IMR-90 (cell line): Measurements from ENCODE around the gene OFD1. TPM values are rescaled to one million over a fixed set of nuclear protein-coding genes. Genes with fewer than 3 reads are reported as not detected.

ENCODE experiments used
- ATAC-seq: fragments of 200-7000 bp; cut with Tn5 transposase; 2 replicates; pipeline ENCODE4 v1.9.1; 2020; ENCODE audit warnings: low read depth, mild to moderate bottlenecking, moderate library complexity
- BruUV-seq: library from RNA; stranded (reverse); fragments of 400-500 nt; replicated peaks from 2 replicates; lab custom pipeline; 2021; lab: Mats Ljungman, UMichigan
- CTCF ChIA-PET: fragments of 300-600 bp; formaldehyde crosslinking; extraction: SDS; loops from one replicate; lab custom pipeline; 2021; ENCODE audit warnings: antibody characterized with exemption; lab: Yijun Ruan, JAX
- POLR2A ChIA-PET: fragments of 300-600 bp; sonication (Branson Sonifier 250); formaldehyde crosslinking; loops from one replicate; lab custom pipeline; 2022; ENCODE audit warnings: antibody characterized with exemption; ENCODE audit not compliant: unreplicated experiment; lab: Charles Lee
- DNase-seq: peaks from one replicate; pipeline ENCODE4 v3.0.0; 2013
- H2AFZ ChIP-seq: replicated peaks from 2 replicates; pipeline ENCODE3; 2013; ENCODE audit warnings: low read length, mild to moderate bottlenecking; ENCODE audit not compliant: poor library complexity
- H2AK5ac ChIP-seq: 2 replicates; pipeline ENCODE4 v1.6.1; 2013; ENCODE audit warnings: low read depth, low read length, inconsistent platforms
- H2AK9ac ChIP-seq: replicated peaks from 2 replicates; pipeline ENCODE3; 2013; ENCODE audit warnings: mild to moderate bottlenecking, low read depth, low read length, moderate library complexity; ENCODE audit not compliant: poor library complexity
- H2BK120ac ChIP-seq: 2 replicates; pipeline ENCODE4 v1.6.1; 2013; ENCODE audit warnings: low read depth, low read length, inconsistent platforms
- H2BK15ac ChIP-seq: 3 replicates; pipeline ENCODE4 v1.6.1; 2013; ENCODE audit warnings: low read depth, low read length, inconsistent platforms
- H2BK20ac ChIP-seq: 2 replicates; pipeline ENCODE4 v1.6.1; 2013; ENCODE audit warnings: low read depth, mild to moderate bottlenecking, inconsistent platforms, low read length, moderate library complexity
- H2BK5ac ChIP-seq: 2 replicates; pipeline ENCODE4 v1.6.1; 2013; ENCODE audit warnings: mild to moderate bottlenecking, low read depth, low read length, inconsistent platforms; ENCODE audit not compliant: poor library complexity, severe bottlenecking
- H3K14ac ChIP-seq: replicated peaks from 2 replicates; pipeline ENCODE4 v1.6.1; 2013; ENCODE audit warnings: low read depth, low read length, inconsistent platforms
- H3K18ac ChIP-seq: 2 replicates; pipeline ENCODE4 v1.6.1; 2013; ENCODE audit warnings: low read depth, low read length, control low read depth
- H3K23ac ChIP-seq: 2 replicates; pipeline ENCODE4 v1.6.1; 2013; ENCODE audit warnings: low read depth, low read length, inconsistent platforms
- H3K27ac ChIP-seq: 2 replicates; pipeline ENCODE4 v1.5.1; 2013; ENCODE audit warnings: mild to moderate bottlenecking, control low read depth, low read length; ENCODE audit not compliant: insufficient read depth
- H3K27me3 ChIP-seq: 2 replicates; pipeline ENCODE4 v1.6.1; 2013; ENCODE audit warnings: low read length; ENCODE audit not compliant: control insufficient read depth, insufficient read depth
- H3K36me3 ChIP-seq: 2 replicates; pipeline ENCODE4 v1.6.1; 2013; ENCODE audit warnings: low read length, mixed read lengths; ENCODE audit not compliant: control insufficient read depth, insufficient read depth
- H3K4ac ChIP-seq: 2 replicates; pipeline ENCODE4 v1.6.1; 2013; ENCODE audit warnings: low read depth, low read length, inconsistent platforms
- H3K4me1 ChIP-seq: 2 replicates; pipeline ENCODE4 v1.6.1; 2013; ENCODE audit warnings: low read length, mixed read lengths; ENCODE audit not compliant: control insufficient read depth, insufficient read depth
- H3K4me2 ChIP-seq: 2 replicates; pipeline ENCODE4 v1.6.1; 2013; ENCODE audit warnings: low read depth, mild to moderate bottlenecking, control low read depth, low read length, moderate library complexity
- H3K4me3 ChIP-seq: 2 replicates; pipeline ENCODE4 v1.5.1; 2013; ENCODE audit warnings: low read depth, mild to moderate bottlenecking, control low read depth, low read length, moderate library complexity; ENCODE audit not compliant: insufficient read depth
- H3K56ac ChIP-seq: 2 replicates; pipeline ENCODE4 v1.6.1; 2013; ENCODE audit warnings: low read length, inconsistent platforms; ENCODE audit not compliant: insufficient read depth; ENCODE audit errors: extremely low read depth
- H3K79me1 ChIP-seq, 2 experiments: 2 replicates each; pipeline ENCODE4 v1.6.1; 2013; ENCODE audit warnings: low read length in 2 of 2, inconsistent platforms in 1 of 2, low read depth in 1 of 2
- H3K9ac ChIP-seq: 2 replicates; pipeline ENCODE4 v1.6.1; 2013; ENCODE audit warnings: low read depth, low read length, control low read depth
- H3K9me1 ChIP-seq: 2 replicates; pipeline ENCODE4 v1.6.1; 2013; ENCODE audit warnings: low read length, inconsistent platforms; ENCODE audit not compliant: insufficient read depth
- H3K9me3 ChIP-seq: 2 replicates; pipeline ENCODE4 v1.6.1; 2013; ENCODE audit warnings: low read length; ENCODE audit not compliant: control insufficient read depth, insufficient read depth
- H4K20me1 ChIP-seq: 2 replicates; pipeline ENCODE4 v1.6.1; 2013; ENCODE audit warnings: low read length, inconsistent platforms; ENCODE audit not compliant: insufficient read depth
- H4K5ac ChIP-seq: 2 replicates; pipeline ENCODE4 v1.6.1; 2013; ENCODE audit warnings: mild to moderate bottlenecking, low read depth, low read length, control low read depth
- H4K8ac ChIP-seq, 2 experiments: 2 replicates each; pipeline ENCODE4 v1.6.1; 2013; ENCODE audit warnings: low read depth in 2 of 2, low read length in 2 of 2, control low read depth in 1 of 2, inconsistent platforms in 1 of 2
- H4K91ac ChIP-seq: 2 replicates; pipeline ENCODE4 v1.6.1; 2013; ENCODE audit warnings: low read depth, low read length, inconsistent platforms; ENCODE audit not compliant: insufficient read depth
- BHLHE40 ChIP-seq: fragments of 150-350 bp; IDR thresholded peaks from 2 replicates; pipeline ENCODE4 v1.6.1; 2016; ENCODE audit warnings: mild to moderate bottlenecking, low read depth, low read length
- CEBPB ChIP-seq: IDR thresholded peaks from 2 replicates; pipeline ENCODE4 v1.6.1; 2012; ENCODE audit warnings: low read depth, low read length, improper control_type of control experiment
- CHD1 ChIP-seq: IDR thresholded peaks from 2 replicates; pipeline ENCODE4 v1.6.1; 2012; ENCODE audit warnings: low read depth, low read length, improper control_type of control experiment
- CTCF ChIP-seq: conservative IDR thresholded peaks from 2 replicates; pipeline ENCODE4 v1.5.1; 2012; ENCODE audit warnings: mild to moderate bottlenecking, low read depth, low read length, improper control_type of control experiment
- ELK1 ChIP-seq: fragments of 150-350 bp; IDR thresholded peaks from 2 replicates; pipeline ENCODE4 v1.6.1; 2016; ENCODE audit warnings: low read depth, mild to moderate bottlenecking, low read length, moderate library complexity, borderline replicate concordance
- MAFK ChIP-seq: IDR thresholded peaks from 2 replicates; pipeline ENCODE4 v1.6.1; 2012; ENCODE audit warnings: low read depth, low read length, improper control_type of control experiment
- MAZ ChIP-seq: IDR thresholded peaks from 2 replicates; pipeline ENCODE4 v1.6.1; 2012; ENCODE audit warnings: low read depth, mild to moderate bottlenecking, low read length, improper control_type of control experiment, moderate library complexity, borderline replicate concordance
- MXI1 ChIP-seq: IDR thresholded peaks from 2 replicates; pipeline ENCODE4 v1.6.1; 2012; ENCODE audit warnings: low read depth, mild to moderate bottlenecking, low read length, moderate library complexity, borderline replicate concordance
- NFE2L2 ChIP-seq: fragments of 150-350 bp; IDR thresholded peaks from 2 replicates; pipeline ENCODE4 v1.6.1; 2016; ENCODE audit warnings: low read depth, mild to moderate bottlenecking, low read length
- POLR2A ChIP-seq: IDR thresholded peaks from 2 replicates; pipeline ENCODE4 v1.6.1; 2012; ENCODE audit warnings: mild to moderate bottlenecking, low read depth, low read length
- RAD21 ChIP-seq: IDR thresholded peaks from 2 replicates; pipeline ENCODE4 v1.6.1; 2012; ENCODE audit warnings: low read length, improper control_type of control experiment
- RCOR1 ChIP-seq: IDR thresholded peaks from 2 replicates; pipeline ENCODE4 v1.6.1; 2012; ENCODE audit warnings: mild to moderate bottlenecking, low read length, improper control_type of control experiment; ENCODE audit not compliant: insufficient replicate concordance
- RFX5 ChIP-seq: IDR thresholded peaks from 2 replicates; pipeline ENCODE4 v1.8.0; 2012; ENCODE audit warnings: low read depth, mild to moderate bottlenecking, low read length, moderate library complexity
- SMC3 ChIP-seq: fragments of 150-350 bp; IDR thresholded peaks from 2 replicates; pipeline ENCODE4 v1.6.1; 2016; ENCODE audit warnings: low read depth, mild to moderate bottlenecking, antibody characterized with exemption, low read length, moderate library complexity
- WGBS, 2 experiments: methylation state at CpG; one replicate each; pipeline versions ENCODE4 v1.1.5 to v1.1.7; 2013; ENCODE audit warnings: missing lambda C conversion rate in 2 of 2; ENCODE audit not compliant: insufficient read length in 1 of 2; ENCODE audit errors: extremely low coverage in 2 of 2; 5-methylcytosine and 5-hydroxymethylcytosine counted together
- dilution Hi-C: fragments of 300-500 bp; cut with HindIII; formaldehyde crosslinking; loops from one replicate; pipeline ENCODE4 v1.14.3; 2018; ENCODE audit warnings: low sequenced_read_pairs; ENCODE audit not compliant: unreplicated experiment
- in situ Hi-C: fragments of 300-500 bp; cut with MboI; formaldehyde crosslinking; loops from 3 replicates; pipeline ENCODE4 v1.14.3; 2019; ENCODE audit warnings: low sequenced_read_pairs, inconsistent platforms, mixed read lengths
- intact Hi-C: fragments of 100-400 bp; cut with micrococcal nuclease; formaldehyde crosslinking; loops from 2 replicates; pipeline ENCODE4 v1.10.0; 2022
- polyA plus RNA-seq, 3 experiments: library from polyadenylated mRNA; depleted of rRNA; stranded (reverse); fragments of >200 nt; gene quantifications; 2 replicates each; pipeline ENCODE4 v1.2.3, GENCODE V29; 2012; ENCODE audit warnings: low replicate concordance in 1 of 3
- total RNA-seq: library from RNA; depleted of rRNA; stranded (reverse); fragments of >200 nt; gene quantifications from 2 replicates; pipeline ENCODE4 v1.2.3, GENCODE V29; 2012
- TF ChIP-seq, protein P1 (sequence below): fragments of 150-350 bp; IDR thresholded peaks from 2 replicates; pipeline ENCODE4 v1.6.1; 2017; ENCODE audit warnings: mild to moderate bottlenecking, antibody characterized with exemption, low read length, low read depth

The OFD1 gene
- total and polyA plus RNA-seq, 2 of the 4 experiments (the other 2 are of a cell fraction), result 8.4 to 8.6 TPM

DNA sequence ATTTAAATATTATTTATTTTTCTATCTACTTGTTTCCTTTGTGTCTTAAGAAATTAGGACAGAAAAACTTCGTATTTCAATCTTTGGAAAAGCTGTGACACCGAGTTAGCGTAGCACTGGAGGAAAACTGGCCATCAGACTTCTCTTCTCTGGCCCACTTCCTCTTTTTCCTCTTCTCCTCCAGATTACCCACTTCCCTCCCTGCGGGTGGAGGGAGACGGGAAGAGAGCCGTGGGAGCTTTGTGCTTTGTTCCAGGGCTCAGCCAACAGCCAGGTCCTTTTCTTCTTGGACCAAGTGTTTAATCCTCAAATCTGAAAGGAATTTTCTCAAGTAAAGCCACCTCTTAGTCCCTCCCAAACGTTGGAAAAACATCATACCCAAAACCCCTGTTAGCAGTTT, 29.7 kb downstream of the OFD1 start (continued):
- no peak for TF ChIP-seq MAFK

GRCh38 chrX:13764765-13765164, 30.2 kb downstream of the OFD1 start:
- no peak overlapping the region for H3K4me2 ChIP-seq
- no peak overlapping the region for H2BK20ac ChIP-seq
- intact Hi-C loops, result no loop called here
- no peak overlapping the region for H2AK9ac ChIP-seq
- H3K14ac ChIP-seq, result no peak overlapping the region
- DNase-seq (no peak), ATAC-seq (no peak)
- no peak overlapping the region for H3K23ac ChIP-seq
- no peaks in the 10 kb centered on the region for H3K79me1 ChIP-seq
- H3K27me3 ChIP-seq, result no peaks in the 10 kb centered on the region
- POLR2A ChIA-PET, result no interaction called here
- H3K18ac ChIP-seq, result no peak overlapping the region
- H2BK120ac ChIP-seq, result no peak overlapping the region
- H3K4me1 ChIP-seq, result no peaks in the 10 kb centered on the region
- H2BK15ac ChIP-seq, result no peak overlapping the region
- CTCF ChIA-PET, result no interaction called here
- no peak overlapping the region for H2BK5ac ChIP-seq
- in situ Hi-C loops, result loop anchor here (10.0 kb wide), 1 partner anchor 260 kb away; the partner anchor contains the start of gene GEMIN8
- no peaks in the 10 kb centered on the region for H4K20me1 ChIP-seq
- 100% methylated on average over 1 of the region's 6 CpGs; no CpG with 5 or more reads in 1 of the 2 experiments for WGBS, 2 experiments
- no peak overlapping the region for H3K9ac ChIP-seq
- BruUV-seq, result no TSS peak
- H3K4ac ChIP-seq, result no peak overlapping the region
- H2AFZ ChIP-seq, result no peak overlapping the region
- no peak overlapping the region for H3K4me3 ChIP-seq
- H4K5ac ChIP-seq, result no peak overlapping the region
- peaks cover 28% of the 10 kb centered on the region for H3K36me3 ChIP-seq
- H3K56ac ChIP-seq, result no peak overlapping the region
- H3K27ac ChIP-seq, result no peak overlapping the region
- dilution Hi-C loops, result no loop called here
- H4K8ac ChIP-seq, result no peak overlapping the region
- no peak overlapping the region for H4K91ac ChIP-seq
- no peaks in the 10 kb centered on the region for H3K9me3 ChIP-seq
- no peak overlapping the region for H2AK5ac ChIP-seq
- H3K9me1 ChIP-seq, result no peaks in the 10 kb centered on the region
- TF ChIP-seq CEBPB, result no peak
- TF ChIP-seq MAZ, result no peak
- no peak for TF ChIP-seq MAFK
- no peak for TF ChIP-seq CTCF
- no peak for TF ChIP-seq SMC3
- TF ChIP-seq RAD21, result no peak
- TF ChIP-seq RFX5, result no peak
- TF ChIP-seq RCOR1, result no peak
- TF ChIP-seq POLR2A, result no peak
- TF ChIP-seq CHD1, result no peak
- no peak for TF ChIP-seq NFE2L2
- TF ChIP-seq, protein P1, sequence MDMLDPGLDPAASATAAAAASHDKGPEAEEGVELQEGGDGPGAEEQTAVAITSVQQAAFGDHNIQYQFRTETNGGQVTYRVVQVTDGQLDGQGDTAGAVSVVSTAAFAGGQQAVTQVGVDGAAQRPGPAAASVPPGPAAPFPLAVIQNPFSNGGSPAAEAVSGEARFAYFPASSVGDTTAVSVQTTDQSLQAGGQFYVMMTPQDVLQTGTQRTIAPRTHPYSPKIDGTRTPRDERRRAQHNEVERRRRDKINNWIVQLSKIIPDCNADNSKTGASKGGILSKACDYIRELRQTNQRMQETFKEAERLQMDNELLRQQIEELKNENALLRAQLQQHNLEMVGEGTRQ, result no peak
- TF ChIP-seq MXI1, result no peak
- no peak for TF ChIP-seq ELK1
- no peak for TF ChIP-seq BHLHE40
